Smooth muscle cell (in vitro differentiated cells): ENCODE results near the gene CCDC57. TPM values are rescaled to one million over a fixed set of nuclear protein-coding genes. Genes with fewer than 3 reads are reported as not detected.

Experiments
- DNase-seq: peaks from one replicate; lab custom pipeline; 2025; ENCODE audit not compliant: unreplicated experiment; lab: John Stamatoyannopoulos, UW
- H2AFZ ChIP-seq: fragments of 200-600 bp; sonication (generic); 2 replicates; pipeline ENCODE4 v1.6.0; 2016; ENCODE audit warnings: antibody characterized with exemption, low read depth, mild to moderate bottlenecking
- H3F3A ChIP-seq: fragments of 200-600 bp; sonication (generic); 2 replicates; pipeline ENCODE4 v1.6.0; 2017; ENCODE audit warnings: antibody characterized with exemption, low read depth
- H3K27ac ChIP-seq: fragments of 200-600 bp; sonication (generic); 2 replicates; pipeline ENCODE4 v1.5.1; 2016; ENCODE audit warnings: low read depth, mild to moderate bottlenecking
- H3K27me3 ChIP-seq: fragments of 200-600 bp; sonication (generic); 2 replicates; pipeline ENCODE4 v1.6.1; 2016; ENCODE audit warnings: low read depth, mild to moderate bottlenecking
- H3K36me3 ChIP-seq: fragments of 200-600 bp; sonication (generic); 2 replicates; pipeline ENCODE4 v1.5.1; 2016; ENCODE audit warnings: low read depth
- H3K4me1 ChIP-seq: fragments of 200-600 bp; sonication (generic); 2 replicates; pipeline ENCODE4 v1.5.1; 2016; ENCODE audit warnings: low read depth
- H3K4me2 ChIP-seq: fragments of 200-600 bp; sonication (generic); 2 replicates; pipeline ENCODE4 v1.6.0; 2016; ENCODE audit warnings: mild to moderate bottlenecking
- H3K4me3 ChIP-seq: fragments of 200-600 bp; sonication (generic); 2 replicates; pipeline ENCODE4 v1.5.1; 2016; ENCODE audit warnings: mild to moderate bottlenecking
- H3K79me2 ChIP-seq: fragments of 200-600 bp; sonication (generic); 2 replicates; pipeline ENCODE4 v1.6.0; 2016; ENCODE audit warnings: low read depth, mild to moderate bottlenecking
- H3K9ac ChIP-seq: fragments of 200-600 bp; sonication (generic); 2 replicates; pipeline ENCODE4 v1.6.0; 2016; ENCODE audit warnings: low read depth
- H3K9me3 ChIP-seq: fragments of 200-600 bp; sonication (generic); replicated peaks from 2 replicates; pipeline ENCODE4 v1.5.1; 2016; ENCODE audit warnings: low read depth
- H4K20me1 ChIP-seq: fragments of 200-600 bp; sonication (generic); 2 replicates; pipeline ENCODE4 v1.6.0; 2016; ENCODE audit warnings: low read depth
- WGBS: methylation state at CpG from one replicate; pipeline ENCODE4 v1.1.7; 2016; ENCODE audit warnings: low lambda C conversion rate; 5-methylcytosine and 5-hydroxymethylcytosine counted together
- polyA plus RNA-seq: library from polyadenylated mRNA; unstranded; fragments of >200 nt; fragmentation: Nextera tagmentation; extraction: Ambion mirVana; gene quantifications from 2 replicates; pipeline ENCODE4 v1.2.1, GENCODE V29; 2016
- total RNA-seq: library from RNA; depleted of rRNA; stranded (reverse); fragments of >200 nt; gene quantifications from 2 replicates; pipeline ENCODE4 v1.2.3, GENCODE V29; 2014
- TF ChIP-seq, protein P1 (sequence below): fragments of 200-600 bp; sonication (generic); IDR thresholded peaks from 2 replicates; pipeline ENCODE4 v1.5.1; 2017; ENCODE audit warnings: borderline replicate concordance, mild to moderate bottlenecking, antibody characterized with exemption; ENCODE audit not compliant: insufficient read depth, poor library complexity, severe bottlenecking

Gene CCDC57
- total and polyA plus RNA-seq, 2 experiments from 2014 or later = 18.3 to 23.1 TPM

DNA sequence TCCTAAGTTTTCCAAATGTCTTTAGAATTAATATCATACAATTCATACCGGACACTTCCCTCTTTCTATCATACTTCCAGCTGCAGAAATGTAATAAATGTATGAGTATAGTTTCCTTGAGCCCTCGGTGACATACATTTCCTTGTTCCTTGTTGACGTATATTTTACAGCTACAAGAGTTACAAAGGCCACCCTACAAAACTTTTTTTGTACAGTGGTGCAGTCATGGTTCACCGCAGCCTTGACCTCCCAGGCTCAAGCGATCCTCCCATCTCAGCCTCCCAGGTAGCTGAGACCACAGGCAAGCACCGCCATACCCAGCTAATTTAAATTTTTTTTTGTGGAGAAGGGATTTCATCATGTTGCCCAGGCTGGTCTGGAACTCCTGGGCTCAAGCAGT lies 139.8 kb downstream of the CCDC57 start:
- H3K4me1 ChIP-seq = no peaks in the 10 kb centered on the region
- TF ChIP-seq, protein P1, sequence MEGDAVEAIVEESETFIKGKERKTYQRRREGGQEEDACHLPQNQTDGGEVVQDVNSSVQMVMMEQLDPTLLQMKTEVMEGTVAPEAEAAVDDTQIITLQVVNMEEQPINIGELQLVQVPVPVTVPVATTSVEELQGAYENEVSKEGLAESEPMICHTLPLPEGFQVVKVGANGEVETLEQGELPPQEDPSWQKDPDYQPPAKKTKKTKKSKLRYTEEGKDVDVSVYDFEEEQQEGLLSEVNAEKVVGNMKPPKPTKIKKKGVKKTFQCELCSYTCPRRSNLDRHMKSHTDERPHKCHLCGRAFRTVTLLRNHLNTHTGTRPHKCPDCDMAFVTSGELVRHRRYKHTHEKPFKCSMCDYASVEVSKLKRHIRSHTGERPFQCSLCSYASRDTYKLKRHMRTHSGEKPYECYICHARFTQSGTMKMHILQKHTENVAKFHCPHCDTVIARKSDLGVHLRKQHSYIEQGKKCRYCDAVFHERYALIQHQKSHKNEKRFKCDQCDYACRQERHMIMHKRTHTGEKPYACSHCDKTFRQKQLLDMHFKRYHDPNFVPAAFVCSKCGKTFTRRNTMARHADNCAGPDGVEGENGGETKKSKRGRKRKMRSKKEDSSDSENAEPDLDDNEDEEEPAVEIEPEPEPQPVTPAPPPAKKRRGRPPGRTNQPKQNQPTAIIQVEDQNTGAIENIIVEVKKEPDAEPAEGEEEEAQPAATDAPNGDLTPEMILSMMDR = no peak
- DNase-seq = no peak
- 95% methylated on average over 6 of the region's 6 CpGs for WGBS
- H3K27ac ChIP-seq = no peak overlapping the region
- H3K27me3 ChIP-seq = no peaks in the 10 kb centered on the region
- H3K4me3 ChIP-seq = no peak overlapping the region
- no peaks in the 10 kb centered on the region for H3K79me2 ChIP-seq
- H3K9me3 ChIP-seq = no peaks in the 10 kb centered on the region
- no peaks in the 10 kb centered on the region for H4K20me1 ChIP-seq
- no peak overlapping the region for H3K4me2 ChIP-seq
- H3K36me3 ChIP-seq = no peaks in the 10 kb centered on the region
- no peaks in the 10 kb centered on the region for H3F3A ChIP-seq
- no peak overlapping the region for H2AFZ ChIP-seq
- H3K9ac ChIP-seq = no peak overlapping the region

DNA sequence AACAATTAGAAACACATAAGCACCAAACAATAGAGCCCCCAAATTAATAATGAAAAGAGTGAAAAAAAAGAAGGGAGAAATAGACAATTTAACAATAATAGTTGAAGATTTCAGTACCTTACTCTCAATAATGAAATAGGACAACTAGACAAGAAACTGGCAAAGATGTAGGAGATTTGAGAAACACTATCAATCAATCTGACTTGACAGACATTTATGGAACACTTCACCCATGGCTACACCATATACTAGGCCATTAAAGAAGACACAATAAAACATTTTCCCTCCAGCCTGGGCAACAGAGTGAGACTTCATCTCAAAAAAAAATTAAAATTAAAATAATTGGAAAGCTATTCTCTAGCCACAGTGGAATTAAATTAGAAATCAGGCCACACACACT lies 142.0 kb downstream of the CCDC57 start:
- TF ChIP-seq, protein P1 = no peak
- no peaks in the 10 kb centered on the region for H3K9me3 ChIP-seq
- no peaks in the 10 kb centered on the region for H3K36me3 ChIP-seq
- H3K4me1 ChIP-seq = no peaks in the 10 kb centered on the region
- H3K79me2 ChIP-seq = no peaks in the 10 kb centered on the region
- H3K4me3 ChIP-seq = no peak overlapping the region
- DNase-seq = no peak
- H3K9ac ChIP-seq = no peak overlapping the region
- no peak overlapping the region for H2AFZ ChIP-seq
- no peaks in the 10 kb centered on the region for H3F3A ChIP-seq
- no peak overlapping the region for H3K27ac ChIP-seq
- no peak overlapping the region for H3K4me2 ChIP-seq
- no peaks in the 10 kb centered on the region for H3K27me3 ChIP-seq
- H4K20me1 ChIP-seq = no peaks in the 10 kb centered on the region

DNA sequence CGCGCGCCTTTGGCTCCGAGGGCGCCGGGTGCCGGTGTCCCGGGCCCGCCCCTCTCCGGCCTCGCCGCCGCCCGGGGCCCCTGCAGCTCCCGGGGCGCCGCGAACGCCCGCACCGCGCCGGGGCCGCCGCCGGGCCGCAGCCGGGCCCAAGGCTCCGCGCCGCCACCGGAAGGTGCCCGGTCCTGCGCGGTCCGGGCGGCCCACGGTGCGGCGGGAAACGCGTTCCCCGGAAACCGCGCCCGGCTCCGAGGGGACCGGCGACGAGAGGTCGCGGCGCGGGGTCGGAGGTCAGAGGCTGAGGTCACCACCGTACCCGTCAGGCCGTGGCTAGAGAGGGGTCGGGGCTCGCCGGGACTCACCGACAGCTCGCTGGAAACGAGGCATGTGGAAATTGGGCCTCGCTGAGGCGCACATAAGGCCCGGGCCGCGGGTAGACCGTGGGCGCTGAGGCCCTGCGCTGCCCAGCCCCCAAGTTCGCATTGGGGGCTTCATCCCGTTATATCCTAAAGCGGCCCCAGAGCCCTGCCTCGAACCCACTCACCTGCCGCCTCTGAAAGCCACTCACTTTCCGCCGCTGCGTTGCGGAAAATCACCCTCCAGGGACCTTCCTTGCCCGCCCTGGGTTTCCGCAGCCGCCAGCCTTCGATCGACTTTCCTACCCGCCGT lies 146.9 kb downstream of the CCDC57 start, which contains the start of gene DUS1L:
DUS1L (minus strand) TSS at position 167 of the 666 bp plus-strand sequence. CDS start 745 bp downstream, outside the sequence.
- Histone ChIP-seq H3K27me3 (no peaks in the 10 kb centered on the region), H3K9ac (peak within 1 kb of the TSS; percentile 88), H3F3A (no peaks in the 10 kb centered on the region), H4K20me1 (no peaks in the 10 kb centered on the region), H3K36me3 (no peaks in the 10 kb centered on the region), H3K27ac (no peak within 1 kb of the TSS), H3K79me2 (peaks cover 5% of the 10 kb centered on the region), H2AFZ (peak within 1 kb of the TSS; percentile 92), H3K4me3 (peak within 1 kb of the TSS; percentile 74), H3K4me1 (peaks cover 6% of the 10 kb centered on the region), H3K4me2 (peak within 1 kb of the TSS; percentile 96), H3K9me3 (no peaks in the 10 kb centered on the region)
- no peak for DNase-seq
- TF ChIP-seq, protein P1 = no peak
- 13% methylated on average over 62 of the region's 88 CpGs for WGBS

DNA sequence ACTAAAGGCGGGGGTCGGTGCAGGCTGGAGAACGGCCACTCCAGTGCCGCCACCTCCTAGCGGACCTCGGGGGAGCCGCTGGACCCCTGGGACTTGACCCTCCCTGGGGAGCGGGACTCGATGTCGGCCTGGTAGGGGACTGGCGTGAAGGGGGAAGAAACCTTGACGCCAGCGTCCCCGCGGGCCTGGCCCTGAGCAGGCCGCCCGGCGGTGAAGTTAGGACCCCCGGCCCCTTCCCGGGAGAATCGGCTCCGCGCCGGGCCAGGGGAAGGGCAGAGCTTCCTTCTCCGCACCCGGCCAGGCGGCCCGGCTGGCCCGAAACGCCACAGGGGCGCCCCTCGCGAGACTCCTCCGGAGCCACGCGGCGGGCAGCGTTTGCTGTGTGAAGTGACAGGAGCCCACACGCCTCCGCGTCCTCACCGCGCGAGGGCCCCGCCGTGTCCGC lies 147.4 kb downstream of the CCDC57 start:
- TF ChIP-seq, protein P1 = no peak
- no peak for DNase-seq
- Histone ChIP-seq H3K9ac (peak overlapping the region; percentile 88), H3K79me2 (peaks cover 5% of the 10 kb centered on the region), H3K4me2 (peak overlapping the region; percentile 96), H4K20me1 (no peaks in the 10 kb centered on the region), H3F3A (no peaks in the 10 kb centered on the region), H2AFZ (no peak overlapping the region), H3K4me3 (peak overlapping the region; percentile 74), H3K27me3 (no peaks in the 10 kb centered on the region), H3K4me1 (peaks cover 6% of the 10 kb centered on the region), H3K9me3 (no peaks in the 10 kb centered on the region), H3K27ac (no peak overlapping the region), H3K36me3 (no peaks in the 10 kb centered on the region)
- whole genome bisulfite sequencing = 3% methylated on average over 42 of the region's 47 CpGs
